Measurements from ENCODE around the gene BSDC1.
"Not testable (repeated sequence)": the region's sequence is repeated elsewhere in the genome, so short reads cannot be mapped to it uniquely, and the experiment has no call there.

Gene BSDC1

DNA sequence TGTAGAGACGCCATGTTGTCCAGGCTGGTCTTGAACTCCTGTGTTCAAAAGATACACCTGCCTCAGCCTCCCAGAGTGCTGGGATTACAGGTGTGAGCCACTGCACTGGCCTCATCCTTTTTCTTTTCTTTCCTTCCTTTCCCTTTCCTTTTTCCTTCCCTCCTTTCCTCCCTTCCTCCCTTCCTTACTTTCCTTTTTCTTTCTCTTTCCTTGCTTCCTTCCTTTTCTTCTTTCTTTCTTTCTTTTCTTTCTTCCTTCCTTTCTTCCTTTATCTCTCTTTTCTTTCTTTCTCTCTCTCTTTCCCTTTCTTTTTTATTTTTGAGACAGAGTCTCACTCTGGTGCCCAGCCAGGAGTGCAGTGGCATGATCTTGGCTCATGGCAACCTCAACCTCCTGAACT, 37.8 kb downstream of the BSDC1 start:
- no peak for DNase-seq

DNA sequence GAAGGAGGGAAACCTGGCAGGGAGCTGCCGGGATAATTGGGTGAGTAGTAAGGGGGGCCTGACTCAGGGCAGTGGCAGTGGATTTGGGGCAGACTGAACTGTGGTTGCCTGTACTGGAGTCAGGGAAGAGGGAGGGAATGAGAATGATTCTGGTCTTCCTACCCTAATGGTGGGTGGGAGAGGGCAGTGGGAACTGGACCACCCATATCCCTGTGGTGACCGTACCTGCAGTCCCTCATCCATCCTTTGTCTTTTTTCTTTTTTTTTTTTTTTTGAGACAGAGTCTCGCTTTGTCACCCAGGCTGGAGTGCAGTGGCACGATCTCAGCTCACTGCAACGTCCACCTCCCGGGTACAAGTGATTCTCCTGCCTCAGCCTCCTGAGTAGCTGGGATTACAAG, 38.5 kb downstream of the BSDC1 start:
- not testable (repeated sequence) for DNase-seq

GRCh38 chr1:32353886-32354570, 40.2 kb downstream of the BSDC1 start:
- DNase-seq = no peak

GRCh38 chr1:32353431-32353830, 40.8 kb downstream of the BSDC1 start:
- no peak for DNase-seq

DNA sequence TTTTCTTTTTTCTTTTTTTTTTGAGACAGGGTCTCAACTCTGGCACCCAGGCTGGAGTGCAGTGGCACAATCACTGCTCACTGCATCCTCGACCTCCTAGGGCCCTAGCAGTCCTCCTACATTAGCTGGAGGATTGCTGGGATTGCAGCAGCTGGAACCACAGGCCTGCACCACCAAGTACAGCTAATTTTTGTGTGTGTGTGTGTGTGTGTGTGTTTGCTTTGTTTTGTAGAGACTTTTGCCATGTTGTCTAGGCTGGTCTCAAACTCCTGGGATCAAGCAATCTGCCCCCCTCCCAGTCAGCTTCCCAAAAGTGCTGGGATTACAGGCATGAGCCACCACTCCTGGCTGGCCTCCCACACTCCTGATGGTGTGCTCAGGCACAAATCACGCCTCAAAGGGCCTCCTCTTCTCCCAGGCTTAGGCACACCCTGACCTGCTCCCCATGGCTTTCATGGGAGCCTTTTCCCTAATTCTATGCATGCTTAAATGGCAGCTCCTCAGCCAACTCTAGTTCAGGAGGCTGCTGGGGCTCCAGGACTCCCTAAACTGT, 41.3 kb downstream of the BSDC1 start:
- DNase-seq = no peak

DNA sequence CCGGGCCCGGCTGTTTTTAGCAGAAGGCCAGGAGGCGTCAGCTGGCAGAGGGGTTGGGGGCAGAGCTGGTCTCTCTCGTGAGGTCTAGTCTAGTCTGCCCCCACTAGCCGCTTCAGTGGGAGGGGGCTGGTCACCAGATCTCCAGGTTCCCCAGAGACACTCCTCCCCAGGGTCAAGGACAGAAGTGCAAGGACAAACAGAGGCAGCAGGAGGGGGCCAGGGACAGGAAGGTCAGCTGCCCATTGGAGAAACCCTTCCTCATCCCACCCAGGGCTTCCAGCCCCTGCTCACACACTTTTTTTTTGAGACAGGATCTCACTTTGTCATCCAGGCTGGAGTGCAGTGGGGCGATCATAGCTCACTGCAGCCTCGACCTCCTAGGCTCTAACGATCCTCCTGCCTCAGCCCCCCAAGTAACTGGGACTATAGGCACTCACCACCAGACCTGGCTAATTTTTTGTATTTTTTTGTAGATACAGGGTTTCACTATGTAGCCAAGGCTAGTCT, 41.9 kb downstream of the BSDC1 start:
- DNase-seq = no peak

DNA sequence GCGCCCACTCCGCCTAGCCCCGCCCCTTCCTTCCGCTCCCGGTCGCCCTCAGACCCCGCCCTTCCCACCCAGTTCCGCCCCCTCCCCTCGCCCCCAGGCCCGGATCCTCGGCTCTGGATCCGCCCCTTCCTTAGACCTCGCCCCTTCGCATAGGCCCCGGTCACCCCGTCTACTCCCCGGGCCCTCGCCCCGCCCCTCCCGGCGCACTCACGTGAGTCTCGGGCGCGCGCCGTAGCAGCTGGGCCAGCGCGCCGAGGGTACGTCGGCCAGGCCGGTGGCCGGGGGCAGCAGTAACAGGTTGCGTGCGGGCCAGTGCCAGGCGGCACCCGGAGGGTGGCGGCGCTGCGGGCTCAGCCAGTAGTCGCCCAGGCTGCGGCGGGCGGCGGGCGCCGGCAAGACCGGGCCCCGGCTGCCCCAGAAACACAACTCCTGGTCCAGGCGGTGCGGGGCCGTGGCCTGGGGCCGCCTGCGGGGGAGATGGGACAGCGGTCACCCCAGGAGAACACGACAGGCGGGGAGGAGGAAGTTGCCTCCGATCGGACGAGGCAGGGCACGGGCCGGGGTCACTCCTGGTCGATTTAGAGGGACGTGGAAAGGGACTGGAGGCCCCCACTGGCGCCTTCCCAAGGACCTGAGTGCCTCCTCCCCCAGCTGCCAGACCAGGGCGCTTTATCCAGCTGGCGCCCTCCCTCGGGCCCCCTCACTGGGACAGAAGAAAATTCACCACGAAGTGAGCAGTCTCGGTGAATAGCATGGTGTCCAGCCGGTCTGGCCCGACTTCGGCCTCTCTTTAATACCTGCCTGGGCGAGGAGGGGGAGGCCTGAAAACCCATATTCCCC, 42.6 kb downstream of the BSDC1 start:
- peak; percentile 96 for DNase-seq

DNA sequence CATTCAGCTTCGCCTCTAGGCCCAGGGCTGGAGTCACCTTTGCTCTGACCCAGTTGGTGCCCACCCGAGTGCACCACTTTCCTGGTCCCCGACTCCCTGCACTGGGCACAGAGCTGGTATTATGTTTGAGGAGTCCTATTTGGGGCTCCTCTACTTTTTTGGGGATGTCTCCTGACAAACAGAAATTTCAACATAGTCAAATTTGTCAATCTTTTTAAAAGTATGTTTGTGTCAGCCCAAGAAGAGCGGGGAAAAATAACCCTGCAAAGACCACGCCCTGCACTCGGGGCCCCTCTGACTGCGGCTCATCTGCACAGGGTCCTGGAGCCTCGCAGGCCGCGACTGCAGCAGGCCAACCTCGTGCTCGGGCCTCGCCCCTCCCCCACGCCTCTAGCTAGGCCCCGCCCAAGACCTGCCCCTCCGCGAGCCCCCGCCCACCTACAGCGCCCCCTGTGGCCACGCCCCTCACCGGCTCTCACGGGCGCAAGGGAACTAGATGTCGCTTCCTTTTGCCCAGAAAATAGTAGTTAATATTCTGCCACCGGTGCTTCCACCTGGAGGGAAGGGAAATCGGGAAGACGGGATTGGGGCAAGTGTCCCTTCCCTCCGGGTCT, 43.3 kb downstream of the BSDC1 start:
- peak; percentile 91 for DNase-seq

- DNase-seq = peak; percentile 69
Observed at GRCh38 chr1:32349211-32349708, 45.0 kb downstream of the BSDC1 start.

GRCh38 chr1:32346532-32347157, 47.6 kb downstream of the BSDC1 start:
- no peak for DNase-seq

- DNase-seq = no peak
Observed at GRCh38 chr1:32345289-32345827, 48.9 kb downstream of the BSDC1 start.

- no peak for DNase-seq
Observed at GRCh38 chr1:32342704-32343103, 51.5 kb downstream of the BSDC1 start.

DNA sequence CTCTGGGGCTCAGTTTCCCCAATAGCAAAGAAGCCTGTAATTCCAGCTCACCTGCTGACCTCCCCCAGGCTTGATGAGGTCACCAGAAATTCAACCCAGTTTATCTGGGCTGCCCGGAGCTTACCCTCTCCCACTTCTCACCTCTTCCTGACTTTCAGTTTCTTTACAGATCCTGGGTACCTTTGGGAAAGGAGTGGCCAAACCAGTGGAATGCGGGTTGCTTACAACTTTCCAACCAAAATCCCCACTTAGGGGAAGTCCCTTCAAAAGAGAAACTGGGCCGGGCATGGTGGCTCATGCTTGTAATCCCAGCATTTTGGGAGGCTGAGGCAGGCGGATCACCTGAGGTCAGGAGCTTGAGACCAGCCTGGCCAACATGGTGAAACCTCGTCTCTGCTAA, 52.3 kb downstream of the BSDC1 start:
- DNase-seq = no peak

- DNase-seq = no peak
Observed at GRCh38 chr1:32341186-32341757, 53.0 kb downstream of the BSDC1 start.

- DNase-seq = peak; percentile 69
Observed at GRCh38 chr1:32339363-32339978, 54.8 kb downstream of the BSDC1 start.

DNA sequence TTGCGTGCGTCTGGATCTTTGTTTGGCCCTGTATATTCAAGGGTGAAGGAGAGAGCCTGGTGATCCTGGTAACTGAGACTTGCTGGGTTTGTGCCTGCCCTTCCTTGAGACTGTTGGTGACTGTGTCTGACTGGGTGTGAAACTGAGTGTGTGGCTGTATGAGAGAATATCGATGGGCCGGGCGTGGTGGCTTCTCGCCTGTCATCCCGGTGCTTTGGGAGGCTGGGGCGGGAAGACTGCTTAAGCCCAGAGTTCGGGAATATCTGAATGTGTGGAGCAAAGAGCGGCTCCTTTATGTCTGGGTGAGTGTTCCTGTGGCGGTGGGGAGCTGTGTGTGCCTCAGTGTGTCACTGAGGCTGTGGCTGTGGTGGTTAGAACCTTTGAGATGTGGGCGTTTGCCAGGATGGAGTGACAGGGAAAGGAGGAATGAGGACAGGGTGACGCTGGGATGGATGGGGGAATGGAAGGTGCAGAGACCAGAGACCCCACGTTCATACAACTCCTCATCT, 55.5 kb downstream of the BSDC1 start:
- DNase-seq = no peak

DNA sequence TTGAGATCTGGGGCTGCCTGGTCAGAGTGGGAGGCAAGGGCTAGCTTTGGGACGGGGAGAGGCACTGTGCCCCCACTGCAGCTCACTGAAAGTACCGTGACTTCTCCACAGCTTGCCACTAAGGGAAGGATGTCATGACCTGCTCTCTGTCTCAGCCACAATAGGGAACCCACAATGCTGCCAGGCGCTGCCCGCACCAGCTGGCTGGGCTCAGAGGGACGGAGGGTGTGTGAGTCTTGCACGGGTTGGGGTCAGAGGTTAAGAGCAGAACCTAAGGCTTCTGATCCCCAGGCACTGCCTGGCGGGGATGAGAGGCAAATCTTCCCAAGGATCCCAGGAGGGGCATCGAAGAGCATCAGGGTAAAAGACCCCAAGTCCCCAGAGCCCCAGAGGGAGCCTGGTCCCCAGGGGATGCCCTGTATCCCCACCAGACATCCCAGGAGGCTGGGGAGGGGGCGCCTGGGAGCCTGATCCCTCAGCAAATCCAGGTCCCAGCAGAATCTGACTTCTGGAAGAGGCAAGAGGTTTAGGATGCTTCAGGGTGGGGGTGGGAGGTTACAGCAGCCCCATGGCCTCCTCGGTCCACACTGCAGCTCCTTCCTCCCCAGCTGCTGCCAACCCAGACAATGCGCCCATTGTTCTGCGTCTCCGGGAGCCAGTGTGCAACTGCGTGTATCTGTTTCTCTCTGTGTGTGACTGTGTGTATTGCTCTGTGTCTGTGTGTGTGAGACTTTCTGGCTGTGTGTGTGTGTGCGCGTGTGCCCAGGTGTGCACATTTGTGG, 56.2 kb downstream of the BSDC1 start:
- no peak for DNase-seq

- peak; percentile 83 for DNase-seq
Observed at GRCh38 chr1:32336963-32337675, 57.1 kb downstream of the BSDC1 start.

GRCh38 chr1:32336591-32336932, 57.7 kb downstream of the BSDC1 start:
- DNase-seq = no peak
